Testis (tissue), 3 donors: ENCODE measurements around the gene KIAA0513. TPM values are rescaled to one million over a fixed set of nuclear protein-coding genes. Genes with fewer than 3 reads are reported as not detected.

Source experiments
- DNase-seq: peaks from one replicate; pipeline ENCODE4 v3.0.0-alpha.2; 2019
- H3K27ac ChIP-seq, 2 donors: fragments of 200-600 bp; sonication (generic); one replicate each; pipeline ENCODE4 v1.5.1; 2019
- H3K27me3 ChIP-seq: fragments of 200-600 bp; sonication (generic); one replicate; pipeline ENCODE4 v1.5.1; 2019
- H3K36me3 ChIP-seq: fragments of 200-600 bp; sonication (generic); one replicate; pipeline ENCODE4 v1.5.1; 2017; ENCODE audit warnings: low read depth; ENCODE audit errors: missing control alignments
- H3K4me1 ChIP-seq: fragments of 200-600 bp; sonication (generic); one replicate; pipeline ENCODE4 v1.5.1; 2019
- H3K4me3 ChIP-seq, 2 donors: fragments of 200-600 bp; sonication (generic); one replicate each; pipeline ENCODE4 v1.5.1; 2017 to 2019
- H3K9me3 ChIP-seq: fragments of 200-600 bp; sonication (generic); one replicate; pipeline ENCODE4 v1.5.1; 2017
- POLR2A ChIP-seq: fragments of 450-650 bp; IDR thresholded peaks from one replicate; pipeline ENCODE4 v1.6.1; 2017; ENCODE audit warnings: antibody characterized with exemption, mild to moderate bottlenecking, moderate library complexity
- WGBS, 2 donors: methylation state at CpG; one replicate each; pipeline ENCODE4 v1.1.5; 2018; 5-methylcytosine and 5-hydroxymethylcytosine counted together
- intact Hi-C: fragments of 100-400 bp; cut with DNase I; formaldehyde crosslinking; loops from one replicate; pipeline ENCODE4 v1.15.1; 2023; ENCODE audit warnings: low total_unique reads
- polyA plus RNA-seq: library from polyadenylated mRNA; stranded (reverse); fragments of 350-450 nt; fragmentation: Illumina TruSeq; extraction: RNeasy Lipid Tissue Mini Kit (QIAGEN cat#74804); gene quantifications from one replicate; pipeline ENCODE4 v1.2.3, GENCODE V29; 2014; ENCODE audit warnings: low read depth, low replicate concordance; ENCODE audit not compliant: insufficient read depth
- total RNA-seq, 2 donors: library from RNA; depleted of rRNA; stranded (reverse); fragments of >200 nt; gene quantifications; one replicate each; pipeline ENCODE4 v1.2.3, GENCODE V29; 2016
- TF ChIP-seq, protein P1 (sequence below), 3 experiments: fragments of 450-650 bp in 2 of 3; fragments of 200-600 bp in 1 of 3; sonication (generic) in 1 of 3; IDR thresholded peaks; one replicate each; pipeline ENCODE4 v1.5.1; 2016 to 2019; ENCODE audit warnings: antibody characterized with exemption in 3 of 3, mild to moderate bottlenecking in 2 of 3, moderate library complexity in 1 of 3

The KIAA0513 gene
- total and polyA plus RNA-seq, 3 donors from 2014 or later = 9.8 to 18.7 (median 18.4) TPM

DNA sequence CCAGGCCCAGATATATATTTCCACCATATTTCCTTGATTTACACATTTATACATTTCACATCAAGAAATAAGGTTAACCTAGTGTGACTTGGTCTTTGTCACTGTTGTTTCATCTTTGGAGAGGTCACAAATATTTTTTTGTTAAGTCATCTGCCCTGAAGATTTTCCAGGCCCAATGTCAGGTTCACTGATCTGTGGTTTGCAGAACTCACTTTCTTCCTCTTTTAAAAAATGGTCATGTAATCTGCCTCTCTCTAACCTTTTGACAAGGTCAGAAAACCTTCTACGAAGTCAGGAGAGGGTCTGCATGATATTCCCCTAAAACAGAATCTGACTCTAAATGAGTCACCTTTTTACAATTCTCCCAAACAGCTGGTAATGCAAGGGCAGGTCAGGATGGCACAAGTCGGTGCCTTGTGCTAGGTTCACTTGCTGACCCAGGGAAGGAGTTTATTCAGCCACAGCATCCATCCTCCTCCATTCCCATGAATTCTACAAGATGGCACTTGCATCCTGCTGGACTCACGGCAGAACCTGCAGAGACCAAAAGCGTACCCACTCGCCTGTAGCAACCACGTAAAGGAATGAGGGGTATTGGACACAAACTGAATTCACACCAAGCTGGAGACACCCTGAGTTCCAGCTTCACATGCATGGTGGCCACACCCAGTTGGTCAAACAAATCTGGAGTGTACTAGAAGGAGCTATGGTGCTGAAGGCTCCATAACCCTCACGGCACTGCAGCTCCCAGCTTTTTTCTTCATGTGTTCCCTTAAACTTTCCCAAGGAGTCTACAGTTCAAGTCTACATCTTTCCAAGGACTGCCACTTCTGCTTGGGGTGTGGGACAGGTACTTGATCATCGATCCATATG lies 1.6 kb upstream of the KIAA0513 start:
- no peak overlapping the region for H3K4me3 ChIP-seq
- H3K27me3 ChIP-seq = no peaks in the 10 kb centered on the region
- 78 to 81% methylated on average over 8 of the region's 8 CpGs for WGBS, 2 donors
- H3K4me1 ChIP-seq = peaks cover 20% of the 10 kb centered on the region
- no peaks in the 10 kb centered on the region for H3K9me3 ChIP-seq
- no peak overlapping the region for H3K27ac ChIP-seq
- no peak for TF ChIP-seq POLR2A
- TF ChIP-seq, protein P1, sequence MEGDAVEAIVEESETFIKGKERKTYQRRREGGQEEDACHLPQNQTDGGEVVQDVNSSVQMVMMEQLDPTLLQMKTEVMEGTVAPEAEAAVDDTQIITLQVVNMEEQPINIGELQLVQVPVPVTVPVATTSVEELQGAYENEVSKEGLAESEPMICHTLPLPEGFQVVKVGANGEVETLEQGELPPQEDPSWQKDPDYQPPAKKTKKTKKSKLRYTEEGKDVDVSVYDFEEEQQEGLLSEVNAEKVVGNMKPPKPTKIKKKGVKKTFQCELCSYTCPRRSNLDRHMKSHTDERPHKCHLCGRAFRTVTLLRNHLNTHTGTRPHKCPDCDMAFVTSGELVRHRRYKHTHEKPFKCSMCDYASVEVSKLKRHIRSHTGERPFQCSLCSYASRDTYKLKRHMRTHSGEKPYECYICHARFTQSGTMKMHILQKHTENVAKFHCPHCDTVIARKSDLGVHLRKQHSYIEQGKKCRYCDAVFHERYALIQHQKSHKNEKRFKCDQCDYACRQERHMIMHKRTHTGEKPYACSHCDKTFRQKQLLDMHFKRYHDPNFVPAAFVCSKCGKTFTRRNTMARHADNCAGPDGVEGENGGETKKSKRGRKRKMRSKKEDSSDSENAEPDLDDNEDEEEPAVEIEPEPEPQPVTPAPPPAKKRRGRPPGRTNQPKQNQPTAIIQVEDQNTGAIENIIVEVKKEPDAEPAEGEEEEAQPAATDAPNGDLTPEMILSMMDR (IDR thresholded peaks at IDR 0.05) = no peak
- DNase-seq = no peak
- intact Hi-C loops = no loop called here
- no peaks in the 10 kb centered on the region for H3K36me3 ChIP-seq

DNA sequence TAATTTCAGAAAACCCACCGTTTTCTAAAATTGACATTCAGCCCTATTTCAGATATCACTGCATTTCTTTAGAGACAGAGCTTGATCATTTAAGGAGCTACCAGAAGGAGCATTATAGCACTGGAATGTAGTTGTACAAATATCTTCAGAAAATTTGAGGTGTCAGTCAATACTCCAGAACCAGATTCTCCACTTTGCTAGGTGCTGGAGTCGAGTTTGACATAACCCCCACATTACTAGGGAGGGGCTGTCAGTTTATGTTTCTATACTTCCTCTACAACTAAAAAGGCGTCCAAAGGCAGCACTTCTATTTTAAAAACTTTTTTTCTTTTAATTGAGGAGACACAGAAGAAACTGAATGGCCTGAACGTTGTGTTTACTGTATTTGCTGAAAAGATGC lies 892 bp upstream of the KIAA0513 start:
- WGBS, 2 donors = 33 to 34% methylated on average over 4 of the region's 4 CpGs
- no peak for DNase-seq
- intact Hi-C loops = no loop called here
- H3K9me3 ChIP-seq = no peaks in the 10 kb centered on the region
- TF ChIP-seq, protein P1 (IDR thresholded peaks at IDR 0.05) = no peak
- no peak for TF ChIP-seq POLR2A
- no peaks in the 10 kb centered on the region for H3K27me3 ChIP-seq
- H3K4me1 ChIP-seq = peaks cover 26% of the 10 kb centered on the region
- H3K4me3 ChIP-seq = peak overlapping the region in 1 of 2 donors; percentile 92
- peak overlapping the region in 1 of 2 donors; percentile 94 for H3K27ac ChIP-seq
- no peaks in the 10 kb centered on the region for H3K36me3 ChIP-seq

DNA sequence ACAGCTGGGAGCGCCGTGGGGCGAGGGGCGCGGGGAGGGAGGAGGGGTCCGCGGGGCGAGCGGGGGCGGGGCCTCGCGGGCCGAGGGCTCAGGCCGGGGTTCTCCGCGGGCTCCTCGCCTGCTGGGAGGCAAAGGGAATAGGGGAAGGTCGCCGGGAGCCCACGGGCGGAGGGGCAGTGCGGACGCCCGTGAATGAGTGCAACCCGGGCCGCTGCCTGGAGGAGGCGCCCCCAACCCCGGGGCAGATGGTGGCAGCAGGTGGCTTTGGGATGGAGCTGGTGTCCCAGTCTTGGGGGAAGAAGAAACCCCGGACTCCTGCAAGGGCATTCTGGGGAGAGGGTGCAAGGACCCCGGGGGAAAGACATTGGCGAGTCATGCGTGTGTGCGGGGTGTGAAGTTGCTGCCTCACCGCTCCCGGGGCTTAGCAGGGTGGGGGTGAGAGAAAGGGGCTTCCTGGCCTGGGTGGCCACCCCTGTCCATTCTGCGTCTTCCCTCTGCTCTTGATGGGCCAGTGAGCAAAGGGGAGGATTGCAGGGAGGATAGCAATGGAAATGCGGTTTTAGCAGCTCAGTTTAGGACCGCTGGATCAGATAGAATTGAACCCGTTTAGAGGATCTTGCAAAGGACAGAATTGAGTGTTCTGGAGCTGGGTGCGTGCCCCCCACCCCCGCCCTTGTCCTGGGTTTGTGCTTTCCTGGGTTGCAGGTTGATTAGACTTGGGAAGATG lies 526 bp downstream of the KIAA0513 start:
- no peak for TF ChIP-seq POLR2A
- TF ChIP-seq, protein P1 (IDR thresholded peaks at IDR 0.05) = no peak
- WGBS, 2 donors = 2 to 3% methylated on average over 24 to 39 of the region's 41 CpGs
- no peaks in the 10 kb centered on the region for H3K27me3 ChIP-seq
- H3K27ac ChIP-seq = peak overlapping the region; percentile 87 to 94
- H3K36me3 ChIP-seq = no peaks in the 10 kb centered on the region
- H3K9me3 ChIP-seq = no peaks in the 10 kb centered on the region
- peaks cover 26% of the 10 kb centered on the region for H3K4me1 ChIP-seq
- DNase-seq = no peak
- H3K4me3 ChIP-seq = peak overlapping the region; percentile 92 to 93
- intact Hi-C loops = no loop called here

DNA sequence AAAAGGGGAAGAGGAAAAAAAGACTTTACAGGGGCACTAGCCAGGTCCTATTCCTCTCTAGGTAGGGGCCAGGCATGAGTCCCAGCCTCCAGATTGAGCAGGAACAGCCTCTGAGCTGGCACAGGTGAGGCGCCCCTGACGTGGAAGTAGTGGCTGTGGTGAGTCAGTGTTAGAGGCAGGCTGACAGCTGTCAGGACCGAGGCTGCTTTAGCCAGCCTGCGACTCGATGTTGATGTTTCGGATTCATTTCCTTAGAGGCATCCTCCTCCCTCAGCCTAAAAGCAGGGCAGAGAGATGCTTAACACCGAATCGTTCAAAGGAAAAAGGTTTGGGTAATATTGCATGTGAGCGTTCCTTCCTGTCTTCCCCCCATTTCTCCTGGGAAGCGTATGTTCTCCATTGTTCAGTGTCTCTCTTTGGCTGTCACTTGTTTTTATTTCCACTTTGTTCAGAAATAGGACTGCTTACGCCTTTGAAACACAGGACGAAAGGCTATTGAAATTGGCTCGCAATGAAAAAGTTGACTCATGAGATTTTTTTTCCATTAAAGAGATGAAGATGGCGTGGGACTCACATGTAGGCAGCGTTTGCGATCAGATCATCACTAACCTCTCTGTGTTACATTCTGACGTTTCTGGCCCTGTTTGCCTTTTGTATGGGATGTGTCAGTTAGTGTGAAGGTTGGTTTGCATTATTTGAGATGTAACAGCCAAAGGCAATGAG lies 1.3 kb downstream of the KIAA0513 start:
- H3K36me3 ChIP-seq = no peaks in the 10 kb centered on the region
- no peak for TF ChIP-seq POLR2A
- TF ChIP-seq, protein P1 (IDR thresholded peaks at IDR 0.05) = no peak
- peaks cover 26% of the 10 kb centered on the region for H3K4me1 ChIP-seq
- peak; percentile 49 for DNase-seq
- no peaks in the 10 kb centered on the region for H3K27me3 ChIP-seq
- peak overlapping the region; percentile 87 to 94 for H3K27ac ChIP-seq
- WGBS, 2 donors = 12 to 24% methylated on average over 17 of the region's 17 CpGs
- peak overlapping the region; percentile 92 to 93 for H3K4me3 ChIP-seq
- H3K9me3 ChIP-seq = no peaks in the 10 kb centered on the region
- intact Hi-C loops = no loop called here
